GM21528 (cell line): ENCODE measurements around the gene GLRX3.

Experiments used
- ATAC-seq: cut with Tn5 transposase; IDR thresholded peaks from one replicate; pipeline ENCODE4 v1.9.1; 2021; ENCODE audit warnings: mild to moderate bottlenecking, moderate library complexity; ENCODE audit not compliant: unreplicated experiment, low FRiP score

Gene GLRX3

GRCh38 chr10:130203626-130204025 is 67.4 kb downstream of the GLRX3 start:
- ATAC-seq, result no peak

DNA sequence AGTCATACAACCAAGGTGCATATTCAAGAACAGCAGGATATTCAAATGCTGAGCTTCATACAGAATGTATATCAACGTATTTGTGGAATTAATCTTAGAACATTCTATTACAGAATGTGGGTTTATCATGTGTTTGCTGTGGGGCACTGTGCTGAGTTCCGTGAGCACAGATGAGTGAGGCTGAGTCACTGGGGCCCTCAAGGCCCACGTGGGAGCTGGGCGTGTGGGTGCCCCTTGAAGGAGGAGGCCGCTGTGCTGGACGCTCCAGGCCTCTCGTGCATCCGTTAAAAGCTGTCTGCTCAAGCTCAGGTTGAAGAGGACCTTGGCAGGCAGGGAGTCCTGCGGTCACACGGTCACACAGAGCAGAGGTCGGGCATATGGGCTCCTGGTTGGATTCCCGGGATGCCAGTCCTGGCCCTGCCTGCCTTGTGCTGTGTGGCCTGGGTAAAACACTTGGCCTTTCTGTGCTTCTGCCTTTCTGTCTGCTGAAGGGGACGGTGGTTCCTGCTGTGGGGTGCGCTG is 70.1 kb downstream of the GLRX3 start:
- ATAC-seq, result no peak

GRCh38 chr10:130207205-130207604 is 71.0 kb downstream of the GLRX3 start:
- no peak for ATAC-seq

GRCh38 chr10:130208807-130209206 is 72.6 kb downstream of the GLRX3 start:
- ATAC-seq, result no peak

DNA sequence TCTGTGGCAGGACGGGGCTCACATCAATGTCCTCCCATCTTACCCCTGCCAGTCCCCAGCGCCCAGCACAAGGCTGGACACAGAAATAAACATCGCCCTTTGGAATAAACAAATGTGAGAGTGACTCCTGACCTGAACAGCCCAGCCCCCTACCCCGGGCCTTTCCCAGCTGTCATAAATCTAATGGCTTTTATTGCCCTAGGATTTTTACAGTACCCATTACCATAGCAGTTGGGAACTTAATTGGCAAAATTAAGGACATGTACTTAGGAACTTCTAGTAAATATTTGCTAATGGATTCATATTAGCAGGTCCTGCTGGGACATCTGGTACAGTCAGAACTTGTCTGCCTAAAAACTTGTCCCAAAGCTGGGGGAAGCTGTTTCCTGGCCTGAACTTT is 76.6 kb downstream of the GLRX3 start:
- ATAC-seq, result no peak

DNA sequence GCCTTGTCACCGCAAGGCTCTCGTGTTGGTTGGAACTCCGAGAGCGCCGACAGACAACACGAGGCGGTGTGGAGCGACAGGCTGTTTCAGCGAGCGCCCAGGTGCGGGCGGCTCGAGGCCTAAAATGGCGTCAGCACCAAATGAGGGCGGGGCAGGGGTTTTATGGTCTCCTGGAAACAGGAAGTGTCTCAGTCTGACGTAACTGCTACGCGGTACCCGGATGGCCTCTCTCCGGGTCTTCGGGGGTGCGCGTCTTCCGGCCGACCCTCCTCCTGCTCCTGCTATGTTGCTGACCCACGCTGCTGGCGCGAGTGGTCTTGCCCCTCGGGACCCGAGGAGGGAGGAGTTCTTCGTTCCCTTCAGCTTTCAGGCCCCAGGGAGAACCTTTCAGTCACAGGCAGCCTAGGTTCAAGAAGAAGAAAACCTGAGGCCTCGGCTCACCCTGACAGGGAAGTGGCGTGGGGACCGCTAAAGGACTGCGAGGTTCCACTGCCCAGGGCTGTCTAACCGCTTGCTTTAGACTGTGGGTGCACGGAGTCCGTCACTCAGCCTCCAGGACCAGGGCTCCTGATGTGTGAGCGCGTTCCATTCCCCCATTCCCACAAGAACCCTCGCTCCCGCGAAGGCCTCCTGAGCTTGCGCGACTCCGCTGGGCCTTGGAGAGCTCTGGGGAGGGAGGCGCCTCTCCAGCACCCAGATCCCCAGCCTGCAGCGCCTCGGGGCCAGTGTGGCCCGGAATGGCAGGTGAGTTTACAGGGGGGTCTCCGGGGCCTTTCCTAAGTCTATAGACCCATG is 77.3 kb downstream of the GLRX3 start:
- no peak for ATAC-seq

- no peak for ATAC-seq
Observed at GRCh38 chr10:130214431-130214830, 78.2 kb downstream of the GLRX3 start.

- no peak for ATAC-seq
Observed at GRCh38 chr10:130215151-130215930, 79.2 kb downstream of the GLRX3 start.

GRCh38 chr10:130215931-130216231 is 79.7 kb downstream of the GLRX3 start:
- ATAC-seq, result no peak

DNA sequence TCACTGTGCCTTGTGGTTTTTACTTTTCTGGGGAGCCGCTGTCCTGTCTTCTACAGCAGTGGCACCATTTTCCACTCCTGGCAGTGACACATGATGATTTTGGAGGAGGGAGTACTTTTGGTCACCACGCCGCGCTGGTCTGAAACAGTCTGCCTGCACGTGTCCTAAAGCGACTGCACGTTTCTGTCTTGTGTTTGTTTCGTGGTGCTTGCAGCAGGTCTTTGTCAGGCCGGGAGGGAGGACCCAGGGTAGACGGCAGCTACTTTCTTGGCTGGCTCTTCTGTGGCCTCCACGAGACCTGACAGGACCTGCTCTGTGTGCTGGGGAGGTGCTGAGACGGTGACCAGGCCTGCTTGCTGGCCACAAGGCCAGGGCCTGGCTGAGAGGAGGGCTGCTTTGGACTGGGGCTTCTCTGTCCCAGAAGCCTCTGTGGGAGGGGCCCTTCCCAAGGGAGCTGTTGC is 82.0 kb downstream of the GLRX3 start:
- no peak for ATAC-seq

- no peak for ATAC-seq
Observed at GRCh38 chr10:130218936-130219335, 82.7 kb downstream of the GLRX3 start.

GRCh38 chr10:130220251-130221185 is 84.3 kb downstream of the GLRX3 start:
- ATAC-seq, result no peak

GRCh38 chr10:130221456-130222375 is 85.5 kb downstream of the GLRX3 start:
- no peak for ATAC-seq

DNA sequence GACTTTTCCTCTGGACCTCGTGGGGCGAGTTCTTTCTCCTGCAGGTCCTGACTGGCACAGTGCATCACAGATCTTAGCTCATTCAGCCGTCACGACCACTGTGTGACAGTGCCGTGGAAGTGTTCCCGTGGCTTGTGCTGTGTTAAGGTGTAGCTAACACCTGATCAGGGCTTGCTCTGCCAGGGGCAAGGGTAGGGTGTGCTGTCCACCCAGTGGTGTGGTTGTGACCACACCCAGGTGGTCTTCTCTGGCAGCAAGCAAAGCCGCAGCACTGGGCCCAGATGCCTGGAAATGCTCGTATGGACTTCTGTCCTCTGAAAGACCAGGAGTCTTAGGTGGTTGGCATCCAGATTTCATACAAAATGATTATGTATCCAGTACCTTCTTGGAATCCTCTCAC is 86.2 kb downstream of the GLRX3 start:
- ATAC-seq, result no peak

DNA sequence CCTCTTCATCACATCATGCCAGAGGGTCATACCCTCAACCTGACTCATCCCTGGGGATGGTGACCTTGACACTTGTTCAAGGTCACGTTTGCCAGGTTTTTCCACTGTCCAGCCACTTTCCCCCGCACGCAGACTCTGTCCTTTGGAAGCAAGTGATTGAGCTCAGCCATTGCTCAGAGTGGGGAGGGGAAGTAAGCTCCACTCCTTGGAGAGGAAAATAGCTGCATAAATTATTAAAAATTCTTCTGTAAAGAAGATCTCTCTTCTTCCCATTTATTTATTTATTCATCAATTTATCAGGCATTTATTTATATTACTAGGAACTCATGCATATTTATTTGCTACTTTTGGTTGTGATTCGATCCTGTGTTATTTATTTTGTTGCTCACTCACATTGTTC is 88.0 kb downstream of the GLRX3 start:
- no peak for ATAC-seq

- no peak for ATAC-seq
Observed at GRCh38 chr10:130226012-130226411, 89.8 kb downstream of the GLRX3 start.

DNA sequence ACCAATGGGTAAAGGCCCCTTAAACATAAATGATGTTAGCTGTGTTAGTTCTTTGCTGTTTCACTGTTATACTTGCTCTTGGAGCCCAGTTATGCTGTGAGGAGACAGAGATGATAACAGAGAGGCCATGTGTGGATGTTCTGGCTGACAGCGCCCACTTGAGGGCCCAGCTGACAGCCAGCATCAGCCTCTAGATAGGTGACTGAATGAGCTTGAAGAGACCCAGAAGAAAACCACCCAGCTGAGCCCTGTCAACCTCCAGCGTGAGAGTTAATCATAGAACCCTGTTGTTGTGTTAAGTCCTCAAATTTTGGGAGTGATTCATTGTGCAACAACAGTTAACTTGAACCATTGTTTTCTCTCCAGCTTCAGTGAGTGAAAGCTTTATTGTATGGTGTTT is 91.7 kb downstream of the GLRX3 start:
- no peak for ATAC-seq
